SK-N-SH (cell line): Measurements from ENCODE around the gene RER1. TPM values are rescaled to one million over a fixed set of nuclear protein-coding genes. Genes with fewer than 3 reads are reported as not detected.

Experiments used
- CTCF ChIA-PET: fragments of 300-600, 350-600 bp; formaldehyde crosslinking; extraction: SDS; loops from one replicate; lab custom pipeline; 2021; lab: Yijun Ruan, JAX
- POLR2A ChIA-PET: fragments of 350-600 bp; sonication (Branson Sonifier 250); formaldehyde crosslinking; extraction: SDS; loops from one replicate; lab custom pipeline; 2020; ENCODE audit warnings: antibody characterized with exemption, inconsistent platforms; lab: Yijun Ruan, JAX
- DNase-seq: peaks from one replicate; pipeline ENCODE4 v3.0.0; 2012
- H2AFZ ChIP-seq: fragments of 200-600 bp; sonication (generic); 2 replicates; pipeline ENCODE4 v1.8.1; 2016; ENCODE audit warnings: antibody characterized with exemption, mild to moderate bottlenecking, low read depth
- H3F3A ChIP-seq: fragments of 200-600 bp; sonication (generic); replicated peaks from 2 replicates; pipeline ENCODE3; 2016; ENCODE audit warnings: antibody characterized with exemption, mild to moderate bottlenecking; ENCODE audit not compliant: insufficient read depth
- H3K27ac ChIP-seq, 2 experiments: fragments of 200-500 bp in 1 of 2; fragments of 200-600 bp in 1 of 2; sonication (Bioruptor generic) in 1 of 2; sonication (generic), shearing (Covaris generic) in 1 of 2; 2 replicates each; pipeline versions ENCODE4 v1.5.1 to v1.6.1; 2014 to 2016; ENCODE audit warnings: low read depth in 2 of 2, inconsistent platforms in 1 of 2, low read length in 1 of 2, mild to moderate bottlenecking in 1 of 2, mixed read lengths in 1 of 2
- H3K27me3 ChIP-seq: fragments of 200-600 bp; sonication (generic), shearing (Covaris generic); 2 replicates; pipeline ENCODE4 v1.6.1; 2016; ENCODE audit warnings: mixed run types; ENCODE audit not compliant: insufficient read depth
- H3K36me3 ChIP-seq, 2 experiments: fragments of 200-500 bp in 1 of 2; fragments of 200-600 bp in 1 of 2; sonication (Bioruptor generic) in 1 of 2; sonication (generic) in 1 of 2; replicated peaks in 1 of 2; 2 replicates each; pipeline versions ENCODE3 to v1.5.1; 2014 to 2016; ENCODE audit warnings: low read length in 1 of 2, mild to moderate bottlenecking in 1 of 2; ENCODE audit not compliant: insufficient read depth in 2 of 2, control insufficient read depth in 1 of 2
- H3K4me1 ChIP-seq, 2 experiments: fragments of 200-500 bp in 1 of 2; fragments of 200-600 bp in 1 of 2; sonication (Bioruptor generic) in 1 of 2; sonication (generic), shearing (Covaris generic) in 1 of 2; 2 replicates each; pipeline versions ENCODE4 v1.5.1 to v1.6.1; 2014 to 2016; ENCODE audit warnings: low read depth in 1 of 2, low read length in 1 of 2, mixed run types in 1 of 2; ENCODE audit not compliant: insufficient read depth in 2 of 2, control insufficient read depth in 1 of 2
- H3K4me2 ChIP-seq: fragments of 200-600 bp; sonication (generic), shearing (Covaris generic); 2 replicates; pipeline ENCODE4 v1.6.1; 2017; ENCODE audit warnings: mixed run types
- H3K4me3 ChIP-seq, 2 experiments: fragments of 200-500 bp in 1 of 2; fragments of 200-600 bp in 1 of 2; sonication (Bioruptor generic) in 1 of 2; sonication (generic), shearing (Covaris generic) in 1 of 2; 2 replicates each; pipeline versions ENCODE4 v1.5.1 to v1.8.1; 2014 to 2016; ENCODE audit warnings: low read depth in 2 of 2, inconsistent platforms in 1 of 2, low read length in 1 of 2, mild to moderate bottlenecking in 1 of 2, mixed read lengths in 1 of 2, moderate library complexity in 1 of 2
- H3K79me2 ChIP-seq: fragments of 200-600 bp; sonication (generic); 2 replicates; pipeline ENCODE4 v1.8.1; 2017; ENCODE audit warnings: mild to moderate bottlenecking; ENCODE audit not compliant: insufficient read depth
- H3K9ac ChIP-seq: fragments of 200-600 bp; sonication (generic); 2 replicates; pipeline ENCODE4 v1.6.1; 2017; ENCODE audit warnings: mixed run types
- H3K9me2 ChIP-seq: fragments of 200-600 bp; sonication (generic); 2 replicates; pipeline ENCODE4 v1.6.1; 2017; ENCODE audit warnings: mixed run types
- H3K9me3 ChIP-seq: fragments of 200-600 bp; sonication (generic); 2 replicates; pipeline ENCODE4 v1.6.1; 2017; ENCODE audit warnings: mixed run types, mild to moderate bottlenecking, moderate library complexity
- H4K20me1 ChIP-seq: fragments of 200-600 bp; sonication (generic); 2 replicates; pipeline ENCODE4 v1.6.1; 2017; ENCODE audit warnings: mild to moderate bottlenecking, mixed run types; ENCODE audit not compliant: insufficient read depth
- CHD2 ChIP-seq: fragments of 150-350 bp; IDR thresholded peaks from 2 replicates; pipeline ENCODE4 v1.6.1; 2018; ENCODE audit warnings: low read length; ENCODE audit not compliant: partially characterized antibody
- ELF1 ChIP-seq: IDR thresholded peaks from 2 replicates; pipeline ENCODE4 v1.4.0; 2012
- EP300 ChIP-seq, 2 experiments: IDR thresholded peaks; 2 replicates each; pipeline versions ENCODE4 v1.4.0 to v1.6.1; 2012; ENCODE audit warnings: borderline replicate concordance in 1 of 2, low read depth in 1 of 2, low read length in 1 of 2
- EZH2phosphoT487 ChIP-seq: fragments of 200-600 bp; sonication (generic); IDR thresholded peaks from 2 replicates; pipeline ENCODE4 v1.6.1; 2017; ENCODE audit warnings: low read depth, mixed run types, mild to moderate bottlenecking, antibody characterized with exemption, moderate library complexity, borderline replicate concordance
- FOSL2 ChIP-seq: IDR thresholded peaks from 2 replicates; pipeline ENCODE4 v1.4.0; 2012; ENCODE audit warnings: low read depth, mild to moderate bottlenecking, moderate library complexity, borderline replicate concordance
- GABPA ChIP-seq: IDR thresholded peaks from 2 replicates; pipeline ENCODE4 v1.4.0; 2012; ENCODE audit warnings: low read depth, mild to moderate bottlenecking
- GATA2 ChIP-seq: sonication (generic); formaldehyde crosslinking; IDR thresholded peaks from 2 replicates; pipeline ENCODE4 v1.5.0; 2020; ENCODE audit warnings: mild to moderate bottlenecking, missing genetic modification reagents
- IRF3 ChIP-seq: fragments of 150-350 bp; IDR thresholded peaks from 2 replicates; pipeline ENCODE4 v1.6.1; 2016; ENCODE audit warnings: mild to moderate bottlenecking, low read depth, low read length
- MAX ChIP-seq: IDR thresholded peaks from 2 replicates; pipeline ENCODE4 v1.4.0; 2012; ENCODE audit warnings: low read depth
- MXI1 ChIP-seq: IDR thresholded peaks from 2 replicates; pipeline ENCODE4 v1.6.1; 2012; ENCODE audit warnings: mild to moderate bottlenecking, low read depth, low read length, improper control_type of control experiment
- RAD21 ChIP-seq: IDR thresholded peaks from 2 replicates; pipeline ENCODE4 v1.6.1; 2012; ENCODE audit warnings: mild to moderate bottlenecking, low read length
- REST ChIP-seq: IDR thresholded peaks from 2 replicates; pipeline ENCODE4 v1.6.1; 2012; ENCODE audit warnings: mild to moderate bottlenecking, low read depth, low read length, moderate library complexity
- RFX5 ChIP-seq: IDR thresholded peaks from 2 replicates; pipeline ENCODE4 v1.6.1; 2012; ENCODE audit warnings: mild to moderate bottlenecking, improper control_type of control experiment, low read length
- RXRA ChIP-seq: IDR thresholded peaks from 2 replicates; pipeline ENCODE4 v1.4.0; 2012; ENCODE audit warnings: low read depth, mild to moderate bottlenecking, borderline replicate concordance
- SIN3A ChIP-seq: IDR thresholded peaks from 2 replicates; pipeline ENCODE4 v1.6.1; 2012; ENCODE audit warnings: low read depth, mild to moderate bottlenecking, low read length, moderate library complexity, borderline replicate concordance
- SMC3 ChIP-seq: IDR thresholded peaks from 2 replicates; pipeline ENCODE4 v1.6.1; 2012; ENCODE audit warnings: low read depth, low read length, improper control_type of control experiment
- TAF1 ChIP-seq: IDR thresholded peaks from 2 replicates; pipeline ENCODE4 v1.6.1; 2012; ENCODE audit warnings: low read depth, mild to moderate bottlenecking, low read length, moderate library complexity, borderline replicate concordance
- TEAD4 ChIP-seq: IDR thresholded peaks from 2 replicates; pipeline ENCODE4 v1.4.0; 2012; ENCODE audit warnings: mild to moderate bottlenecking, borderline replicate concordance; ENCODE audit not compliant: insufficient read depth
- YY1 ChIP-seq: IDR thresholded peaks from 2 replicates; pipeline ENCODE4 v1.4.0; 2012; ENCODE audit warnings: low read depth, mild to moderate bottlenecking
- WGBS: methylation state at CpG from one replicate; pipeline ENCODE4 v1.1.6; 2017; ENCODE audit warnings: low lambda C conversion rate; 5-methylcytosine and 5-hydroxymethylcytosine counted together
- polyA plus RNA-seq, 3 experiments: library from polyadenylated mRNA; depleted of rRNA; stranded (reverse); fragments of >200 nt; gene quantifications; 2 replicates each; pipeline ENCODE4 v1.2.3, GENCODE V29; 2012

RER1 gene
- polyA plus RNA-seq, 1 of the 3 experiments (the other 2 are of a cell fraction) = 181 TPM

GRCh38 chr1:2380816-2381591 lies 10.6 kb upstream of the RER1 start:
- DNase-seq = no peak
- WGBS = 94% methylated on average over 9 of the region's 32 CpGs
- H3K4me2 ChIP-seq = no peak overlapping the region
- H3K9ac ChIP-seq = no peak overlapping the region
- ChIA-PET POLR2A (interaction anchor here (1.0 to 2.8 kb wide), 4 partner anchors 10 to 185 kb away, joined by 3 to 35 read pairs (median 6); partner anchors contain the start of genes FAAP20, MORN1 and RER1), CTCF (interaction anchor here (0.6 to 10.7 kb wide), 43 partner anchors 8 to 248 kb away, joined by 3 to 292 read pairs (median 7); partner anchors contain the start of genes FAAP20, MORN1, RER1 and SKI)
- no peak overlapping the region; a peak in 1 of 4 replicates for H3K27ac ChIP-seq
- no peaks in the 10 kb centered on the region for H3K9me2 ChIP-seq
- H3K79me2 ChIP-seq = no peaks in the 10 kb centered on the region
- no peak overlapping the region for H3K4me3 ChIP-seq
- no peak for TF ChIP-seq RAD21
- no peak for TF ChIP-seq SIN3A
- TF ChIP-seq SMC3 = no peak
- TF ChIP-seq, all 33 proteins: peak for 0
- Histone ChIP-seq H2AFZ (no peak overlapping the region), H3K27me3 (no peaks in the 10 kb centered on the region), H3F3A (no peaks in the 10 kb centered on the region), H4K20me1 (no peaks in the 10 kb centered on the region), H3K4me1 (peaks cover 0 to 6% of the 10 kb centered on the region in 2 experiments; a peak in 1 of 4 replicates), H3K9me3 (no peaks in the 10 kb centered on the region), H3K36me3 (no peaks in the 10 kb centered on the region)

- Histone ChIP-seq H2AFZ (no peak overlapping the region), H3K9me2 (no peaks in the 10 kb centered on the region), H3K27ac (peak overlapping the region in 1 of 2 experiments; percentile 28; a peak in 1 of 4 replicates), H3K9ac (no peak overlapping the region), H3K4me2 (no peak overlapping the region), H3K36me3 (peaks cover 0 to 4% of the 10 kb centered on the region in 2 experiments), H3K9me3 (no peaks in the 10 kb centered on the region), H3K4me3 (no peak overlapping the region; a peak in 1 of 4 replicates), H3K27me3 (no peaks in the 10 kb centered on the region), H3K4me1 (peaks cover 0 to 6% of the 10 kb centered on the region in 2 experiments; a peak in 1 of 4 replicates), H4K20me1 (no peaks in the 10 kb centered on the region), H3F3A (no peaks in the 10 kb centered on the region), H3K79me2 (no peaks in the 10 kb centered on the region)
- CTCF ChIA-PET = interaction anchor here (0.6 to 10.7 kb wide), 50 partner anchors 9 to 1148 kb away, joined by 3 to 292 read pairs (median 6); partner anchors contain the start of genes FAAP20, MORN1, RER1 and SKI
- POLR2A ChIA-PET = interaction anchor here (1.0 to 2.8 kb wide), 4 partner anchors 9 to 186 kb away, joined by 3 to 35 read pairs (median 6); partner anchors contain the start of genes FAAP20, MORN1 and RER1
- peak; percentile 98 for DNase-seq
- 0% methylated on average over 2 of the region's 28 CpGs for WGBS
- TF ChIP-seq TAF1 = no peak
- TF ChIP-seq MXI1 = 0 out of 2 replicates have a peak, but pooled peaks have one; percentile 35
- TF ChIP-seq REST = no peak
- no peak for TF ChIP-seq MAX
- no peak for TF ChIP-seq GABPA
- TF ChIP-seq GATA2 (CRISPR knock-in tag) = no peak
- no peak for TF ChIP-seq RXRA
- no peak for TF ChIP-seq ELF1
- no peak for TF ChIP-seq YY1
- TF ChIP-seq CHD2 = no peak
- TF ChIP-seq TEAD4 = no peak
- no peak for TF ChIP-seq FOSL2
- TF ChIP-seq SMC3 = peak; percentile 97
- no peak for TF ChIP-seq RFX5
- no peak for TF ChIP-seq EP300 (IDR thresholded peaks at IDR 0.05; ENCODE audit: borderline replicate concordance in 1 of 2, low read depth in 1 of 2, low read length in 1 of 2)
- no peak for TF ChIP-seq IRF3
- no peak for TF ChIP-seq EZH2phosphoT487
Observed at GRCh38 chr1:2381741-2382620, 9.7 kb upstream of the RER1 start.
